PC-3 (cell line): Measurements from ENCODE around the gene NPTX1.

Experiments
- CTCF ChIP-seq: fragments of 300-600 bp; sonication (generic); conservative IDR thresholded peaks from 2 replicates; pipeline ENCODE4 v1.5.1; 2017; ENCODE audit warnings: antibody characterized with exemption, low read depth, mild to moderate bottlenecking, low read length
- EZH2phosphoT487 ChIP-seq: fragments of 300-600 bp; sonication (generic); IDR thresholded peaks from 2 replicates; pipeline ENCODE4 v1.6.1; 2018; ENCODE audit warnings: mild to moderate bottlenecking, antibody characterized with exemption, low read length, borderline replicate concordance

GRCh38 chr17:80520810-80521455 is 44.5 kb upstream of the NPTX1 start:
- no peak for TF ChIP-seq CTCF
- TF ChIP-seq EZH2phosphoT487: no peak
